ENCODE measurements around the gene TBCA. TPM values are rescaled to one million over a fixed set of nuclear protein-coding genes. Genes with fewer than 3 reads are reported as not detected.
A peak's percentile ranks its signal among the peaks of the same experiment; 100 is the strongest.

The TBCA gene
- total and polyA plus RNA-seq, 2 experiments from 2014 or later = 60.1 to 257 TPM

DNA sequence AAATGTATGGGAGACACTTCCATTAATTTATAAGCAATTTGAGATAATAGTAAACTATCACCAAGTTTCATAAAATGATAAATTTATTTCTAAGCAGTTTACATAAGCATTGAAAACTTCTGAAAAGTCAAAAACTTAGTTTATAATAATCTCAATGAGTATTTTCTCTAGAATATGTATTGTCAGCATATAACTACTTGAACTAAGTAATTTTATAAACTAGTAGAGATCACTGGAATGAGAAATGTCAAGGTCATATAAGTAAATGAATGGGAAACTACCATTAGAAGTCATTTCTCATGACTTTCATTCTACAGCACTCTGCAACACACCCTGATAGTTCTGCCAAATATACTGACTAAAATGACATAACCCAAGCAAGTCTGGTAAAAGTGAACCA, 3.4 kb downstream of the TBCA start:
- in situ Hi-C loops (cut with MboI) = no loop called here
- no peaks in the 10 kb centered on the region for H3K9me2 ChIP-seq (ENCODE audit: insufficient read depth)
- DNase-seq = peak; percentile 24
- peaks cover 5% of the 10 kb centered on the region; the same call in 1 of the 2 replicates for H3F3A ChIP-seq (ENCODE audit: insufficient read depth)
- no peaks in the 10 kb centered on the region for H3K27me3 ChIP-seq (replicated peaks; ENCODE audit: insufficient read depth)
- no peaks in the 10 kb centered on the region for H3K9me3 ChIP-seq (ENCODE audit: low read depth)
- H4K20me1 ChIP-seq (ENCODE audit: insufficient read depth) = peaks cover 30% of the 10 kb centered on the region
- no peak overlapping the region for H3K9ac ChIP-seq
- peaks cover 28% of the 10 kb centered on the region for H3K4me1 ChIP-seq (ENCODE audit: insufficient read depth)
- peaks cover 17% of the 10 kb centered on the region for H3K36me3 ChIP-seq (ENCODE audit: low read depth)
- H3K4me2 ChIP-seq (ENCODE audit: unreplicated experiment) = peak overlapping the region; percentile 93
- peaks cover 79% of the 10 kb centered on the region for H3K79me2 ChIP-seq (ENCODE audit: insufficient read depth)
- H3K27ac ChIP-seq = no peak overlapping the region
- H2AFZ ChIP-seq = no peak overlapping the region
- 0 out of 2 replicates have a peak overlapping the region, but pooled peaks have one; percentile 74 for H3K4me3 ChIP-seq
- TF ChIP-seq EZH2 (IDR thresholded peaks at IDR 0.05; ENCODE audit: insufficient read depth, poor library complexity, severe bottlenecking) = no peak
- no peak for TF ChIP-seq EZH2phosphoT487 (IDR thresholded peaks at IDR 0.05; ENCODE audit: insufficient read depth, low read depth)

DNA sequence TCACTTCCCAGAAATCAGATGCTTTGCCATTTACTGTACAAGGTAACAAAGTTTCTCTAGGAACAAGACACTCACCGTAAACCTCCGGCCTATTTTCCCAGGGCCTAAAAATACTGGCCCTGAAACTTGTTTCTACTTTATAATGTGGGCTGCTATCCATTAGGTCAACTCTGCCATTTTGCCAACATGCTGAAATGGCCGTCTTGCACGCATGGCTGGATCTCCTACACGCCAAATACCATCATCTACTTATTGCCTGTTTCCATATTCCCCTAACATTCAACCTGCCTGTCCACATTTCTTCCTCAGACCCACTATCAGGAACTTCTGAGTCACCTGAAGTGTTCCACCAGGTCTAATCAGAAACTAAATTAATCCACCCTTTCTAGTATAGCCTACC, 4.7 kb downstream of the TBCA start:
- Histone ChIP-seq H3K4me1 (ENCODE audit: insufficient read depth) (peaks cover 28% of the 10 kb centered on the region), H4K20me1 (ENCODE audit: insufficient read depth) (peaks cover 33% of the 10 kb centered on the region), H3K36me3 (ENCODE audit: low read depth) (peaks cover 24% of the 10 kb centered on the region), H3K9ac (no peak overlapping the region), H3K27ac (no peak overlapping the region), H3K27me3 (replicated peaks; ENCODE audit: insufficient read depth) (no peaks in the 10 kb centered on the region), H3F3A (ENCODE audit: insufficient read depth) (peaks cover under 1% of the 10 kb centered on the region; the same call in 1 of the 2 replicates), H3K9me2 (ENCODE audit: insufficient read depth) (no peaks in the 10 kb centered on the region), H3K9me3 (ENCODE audit: low read depth) (no peaks in the 10 kb centered on the region), H3K4me3 (no peak overlapping the region), H3K79me2 (ENCODE audit: insufficient read depth) (peaks cover 92% of the 10 kb centered on the region), H3K4me2 (ENCODE audit: unreplicated experiment) (no peak overlapping the region), H2AFZ (no peak overlapping the region)
- no peak for DNase-seq
- TF ChIP-seq EZH2 (IDR thresholded peaks at IDR 0.05; ENCODE audit: insufficient read depth, poor library complexity, severe bottlenecking) (no peak), EZH2phosphoT487 (IDR thresholded peaks at IDR 0.05; ENCODE audit: insufficient read depth, low read depth) (no peak)
- in situ Hi-C loops (cut with MboI) = no loop called here
- WGBS, 2 experiments (ENCODE audit: low coverage in 1 of 2, low lambda C conversion rate in 2 of 2, missing lambda C conversion rate in 2 of 2) = 85% methylated on average over 5 of the region's 5 CpGs

GRCh38 chr5:77770293-77771005, 5.7 kb downstream of the TBCA start:
- in situ Hi-C loops (cut with MboI) = no loop called here
- no peaks in the 10 kb centered on the region for H3K9me3 ChIP-seq (ENCODE audit: low read depth)
- H3K36me3 ChIP-seq (ENCODE audit: low read depth) = peaks cover 24% of the 10 kb centered on the region
- H3K9ac ChIP-seq = no peak overlapping the region
- peaks cover 28% of the 10 kb centered on the region for H3K4me1 ChIP-seq (ENCODE audit: insufficient read depth)
- no peak overlapping the region for H3K4me3 ChIP-seq
- WGBS, 2 experiments (ENCODE audit: low coverage in 1 of 2, low lambda C conversion rate in 2 of 2, missing lambda C conversion rate in 2 of 2) = 94 to 100% methylated on average over 4 of the region's 4 CpGs
- no peak for TF ChIP-seq EZH2 (IDR thresholded peaks at IDR 0.05; ENCODE audit: insufficient read depth, poor library complexity, severe bottlenecking)
- TF ChIP-seq EZH2phosphoT487 (IDR thresholded peaks at IDR 0.05; ENCODE audit: insufficient read depth, low read depth) = no peak
- H3K4me2 ChIP-seq (ENCODE audit: unreplicated experiment) = no peak overlapping the region
- no peak overlapping the region for H2AFZ ChIP-seq
- peaks cover 100% of the 10 kb centered on the region for H3K79me2 ChIP-seq (ENCODE audit: insufficient read depth)
- H3F3A ChIP-seq (ENCODE audit: insufficient read depth) = no peaks in the 10 kb centered on the region
- H3K27me3 ChIP-seq (replicated peaks; ENCODE audit: insufficient read depth) = no peaks in the 10 kb centered on the region
- H4K20me1 ChIP-seq (ENCODE audit: insufficient read depth) = peaks cover 33% of the 10 kb centered on the region
- H3K9me2 ChIP-seq (ENCODE audit: insufficient read depth) = no peaks in the 10 kb centered on the region
- DNase-seq = peak; percentile 14
- no peak overlapping the region for H3K27ac ChIP-seq

- Histone ChIP-seq H3F3A (ENCODE audit: insufficient read depth) (no peaks in the 10 kb centered on the region), H3K4me1 (ENCODE audit: insufficient read depth) (peaks cover 15% of the 10 kb centered on the region), H3K9ac (no peak overlapping the region), H3K4me2 (ENCODE audit: unreplicated experiment) (no peak overlapping the region), H3K9me2 (ENCODE audit: insufficient read depth) (no peaks in the 10 kb centered on the region), H3K27me3 (replicated peaks; ENCODE audit: insufficient read depth) (no peaks in the 10 kb centered on the region), H2AFZ (no peak overlapping the region), H3K27ac (no peak overlapping the region), H3K4me3 (no peak overlapping the region), H3K36me3 (ENCODE audit: low read depth) (peaks cover 24% of the 10 kb centered on the region), H3K9me3 (ENCODE audit: low read depth) (no peaks in the 10 kb centered on the region), H3K79me2 (ENCODE audit: insufficient read depth) (peaks cover 100% of the 10 kb centered on the region), H4K20me1 (ENCODE audit: insufficient read depth) (peaks cover 33% of the 10 kb centered on the region)
- no peak for TF ChIP-seq EZH2 (IDR thresholded peaks at IDR 0.05; ENCODE audit: insufficient read depth, poor library complexity, severe bottlenecking)
- no peak for TF ChIP-seq EZH2phosphoT487 (IDR thresholded peaks at IDR 0.05; ENCODE audit: insufficient read depth, low read depth)
- in situ Hi-C loops (cut with MboI) = no loop called here
- DNase-seq = no peak
These were observed 7.2 kb downstream of the TBCA start for GRCh38 chr5:77768978-77769377.

Data from GM23248 (cell line).